Keratinocyte (primary cell): Measurements from ENCODE around the gene ENO1. TPM values are rescaled to one million over a fixed set of nuclear protein-coding genes. Genes with fewer than 3 reads are reported as not detected.

ENCODE experiments used
- DNase-seq: peaks from one replicate; pipeline ENCODE4 v3.0.0-alpha.2; 2011; ENCODE audit warnings: low read depth, missing footprints, low spot score
- FAIRE-seq: peaks from 2 replicates; lab custom pipeline; 2011; peaks lifted over from hg19 to GRCh38; lab: Jason Lieb, UNC
- H2AFZ ChIP-seq: 2 replicates; pipeline ENCODE4 v1.6.0; 2012; ENCODE audit warnings: low read length, control low read depth, inconsistent platforms; ENCODE audit not compliant: control insufficient read depth
- H3K27ac ChIP-seq: 2 replicates; pipeline ENCODE4 v1.5.1; 2011; ENCODE audit warnings: low read length; ENCODE audit not compliant: control insufficient read depth, insufficient read depth
- H3K27me3 ChIP-seq: 3 replicates; pipeline ENCODE4 v1.6.0; 2011; ENCODE audit warnings: low read length; ENCODE audit not compliant: control insufficient read depth, insufficient read depth; ENCODE audit errors: extremely low read depth
- H3K36me3 ChIP-seq, 2 experiments: 2 replicates in 1 of 2; 3 replicates in 1 of 2; pipeline ENCODE4 v1.5.1; 2011; ENCODE audit warnings: low read length in 2 of 2, mild to moderate bottlenecking in 1 of 2; ENCODE audit not compliant: control insufficient read depth in 2 of 2, insufficient read depth in 2 of 2; ENCODE audit errors: extremely low read depth in 1 of 2
- H3K4me1 ChIP-seq: 3 replicates; pipeline ENCODE4 v1.5.1; 2011; ENCODE audit warnings: low read length; ENCODE audit not compliant: control insufficient read depth, insufficient read depth; ENCODE audit errors: extremely low read depth
- H3K4me2 ChIP-seq: 3 replicates; pipeline ENCODE4 v1.6.0; 2011; ENCODE audit warnings: low read depth, low read length; ENCODE audit not compliant: control insufficient read depth, insufficient read depth; ENCODE audit errors: extremely low read depth
- H3K4me3 ChIP-seq, 3 experiments: fragments of 200-600 bp in 1 of 3; sonication (generic) in 1 of 3; 2 replicates in 2 of 3; 3 replicates in 1 of 3; pipeline ENCODE4 v1.5.1; 2011 to 2016; ENCODE audit warnings: low read length in 3 of 3, mild to moderate bottlenecking in 3 of 3, control low read depth in 2 of 3, inconsistent platforms in 1 of 3, low read depth in 1 of 3, mixed read lengths in 1 of 3, mixed run types in 1 of 3, moderate library complexity in 1 of 3; ENCODE audit not compliant: control insufficient read depth in 2 of 3, insufficient read depth in 2 of 3; ENCODE audit errors: extremely low read depth in 1 of 3
- H3K79me2 ChIP-seq: 2 replicates; pipeline ENCODE4 v1.6.0; 2012; ENCODE audit warnings: low read length; ENCODE audit not compliant: control insufficient read depth, insufficient read depth
- H3K9ac ChIP-seq: 3 replicates; pipeline ENCODE4 v1.6.0; 2011; ENCODE audit warnings: low read length; ENCODE audit not compliant: control insufficient read depth, insufficient read depth; ENCODE audit errors: extremely low read depth
- H3K9me1 ChIP-seq: 3 replicates; pipeline ENCODE4 v1.6.0; 2011; ENCODE audit warnings: low read length; ENCODE audit not compliant: control insufficient read depth, insufficient read depth; ENCODE audit errors: extremely low read depth
- H3K9me3 ChIP-seq: 2 replicates; pipeline ENCODE4 v1.5.1; 2012; ENCODE audit warnings: low read depth, low read length; ENCODE audit not compliant: control insufficient read depth
- H4K20me1 ChIP-seq: 3 replicates; pipeline ENCODE4 v1.6.0; 2011; ENCODE audit warnings: low read length; ENCODE audit not compliant: control insufficient read depth, insufficient read depth; ENCODE audit errors: extremely low read depth
- EZH2 ChIP-seq: IDR thresholded peaks from one replicate; pipeline ENCODE4 v1.6.1; 2012; ENCODE audit warnings: inconsistent platforms, mild to moderate bottlenecking, low read length, moderate library complexity
- dilution Hi-C: fragments of 300-500 bp; cut with MboI; formaldehyde crosslinking; loops from one replicate; pipeline ENCODE4 v1.7.0; 2020; ENCODE audit warnings: low sequenced_read_pairs; ENCODE audit not compliant: extremely low pct_ligation_motif_present
- polyA plus RNA-seq, 5 experiments: library from polyadenylated mRNA; depleted of rRNA in 3 of 5; stranded (reverse) in 3 of 5; stranded (forward) in 1 of 5; unstranded in 1 of 5; fragments of >200 nt; gene quantifications; 1 replicate in 1 of 5; 2 replicates in 3 of 5; 3 replicates in 1 of 5; pipeline versions ENCODE4 v1.2.1 to v1.2.3, GENCODE V29; 2011 to 2012; ENCODE audit warnings: missing spikeins in 2 of 5, low read depth in 1 of 5, low replicate concordance in 1 of 5
- TF ChIP-seq, protein P1 (sequence below), 3 experiments: IDR thresholded peaks in 1 of 3; conservative IDR thresholded peaks in 1 of 3; optimal IDR thresholded peaks in 1 of 3; 2 replicates in 2 of 3; 3 replicates in 1 of 3; pipeline versions ENCODE3 to v1.5.1; 2011; ENCODE audit warnings: low read length in 3 of 3, mild to moderate bottlenecking in 3 of 3, moderate library complexity in 2 of 3, control low read depth in 1 of 3, inconsistent platforms in 1 of 3; ENCODE audit not compliant: insufficient read depth in 2 of 3; ENCODE audit errors: extremely low read depth in 1 of 3

Gene ENO1
- polyA plus RNA-seq, 1 donor (not counting 4 experiments of a cell fraction or from before 2014, with no cell fraction given), result 1,908 TPM

DNA sequence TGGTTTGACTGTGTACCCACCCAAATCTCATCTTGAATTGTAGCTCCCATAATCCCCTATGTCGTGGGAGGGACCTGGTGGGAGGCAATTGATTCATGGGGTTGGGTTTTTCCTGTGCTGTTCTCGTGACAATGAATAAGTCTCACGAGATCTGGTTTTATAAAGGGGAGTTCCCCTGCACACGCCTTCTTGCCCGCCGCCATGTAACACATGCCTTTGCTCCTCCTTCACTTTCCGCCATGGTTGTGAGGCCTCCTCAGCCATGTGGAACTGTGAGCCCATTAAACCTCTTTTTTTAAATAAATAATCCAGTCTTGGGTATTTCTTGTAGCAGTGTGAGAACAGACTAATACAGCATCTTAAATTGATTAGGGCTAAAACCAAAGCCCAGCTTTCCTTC lies 38.5 kb downstream of the ENO1 start:
- no peaks in the 10 kb centered on the region for H3K4me1 ChIP-seq
- H3K36me3 ChIP-seq, result no peaks in the 10 kb centered on the region
- H3K27ac ChIP-seq, result no peak overlapping the region
- no peaks in the 10 kb centered on the region for H3K79me2 ChIP-seq
- no peaks in the 10 kb centered on the region for H3K9me1 ChIP-seq
- TF ChIP-seq, protein P1, sequence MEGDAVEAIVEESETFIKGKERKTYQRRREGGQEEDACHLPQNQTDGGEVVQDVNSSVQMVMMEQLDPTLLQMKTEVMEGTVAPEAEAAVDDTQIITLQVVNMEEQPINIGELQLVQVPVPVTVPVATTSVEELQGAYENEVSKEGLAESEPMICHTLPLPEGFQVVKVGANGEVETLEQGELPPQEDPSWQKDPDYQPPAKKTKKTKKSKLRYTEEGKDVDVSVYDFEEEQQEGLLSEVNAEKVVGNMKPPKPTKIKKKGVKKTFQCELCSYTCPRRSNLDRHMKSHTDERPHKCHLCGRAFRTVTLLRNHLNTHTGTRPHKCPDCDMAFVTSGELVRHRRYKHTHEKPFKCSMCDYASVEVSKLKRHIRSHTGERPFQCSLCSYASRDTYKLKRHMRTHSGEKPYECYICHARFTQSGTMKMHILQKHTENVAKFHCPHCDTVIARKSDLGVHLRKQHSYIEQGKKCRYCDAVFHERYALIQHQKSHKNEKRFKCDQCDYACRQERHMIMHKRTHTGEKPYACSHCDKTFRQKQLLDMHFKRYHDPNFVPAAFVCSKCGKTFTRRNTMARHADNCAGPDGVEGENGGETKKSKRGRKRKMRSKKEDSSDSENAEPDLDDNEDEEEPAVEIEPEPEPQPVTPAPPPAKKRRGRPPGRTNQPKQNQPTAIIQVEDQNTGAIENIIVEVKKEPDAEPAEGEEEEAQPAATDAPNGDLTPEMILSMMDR (optimal IDR thresholded peaks at IDR 0.05 in 1 of 3, IDR thresholded peaks at IDR 0.05 in 1 of 3, conservative IDR thresholded peaks at IDR 0.05 in 1 of 3; ENCODE audit: extremely low read depth in 1 of 3, insufficient read depth in 2 of 3, low read length in 3 of 3), result no peak
- TF ChIP-seq EZH2, result no peak
- H2AFZ ChIP-seq, result no peak overlapping the region
- H3K4me2 ChIP-seq, result no peak overlapping the region
- no peak for FAIRE-seq
- dilution Hi-C loops, result no loop called here
- peaks cover 7% of the 10 kb centered on the region for H3K27me3 ChIP-seq
- peaks cover 3% of the 10 kb centered on the region for H3K9me3 ChIP-seq
- no peak overlapping the region for H3K4me3 ChIP-seq
- H4K20me1 ChIP-seq, result no peaks in the 10 kb centered on the region
- no peak for DNase-seq
- H3K9ac ChIP-seq, result no peak overlapping the region

DNA sequence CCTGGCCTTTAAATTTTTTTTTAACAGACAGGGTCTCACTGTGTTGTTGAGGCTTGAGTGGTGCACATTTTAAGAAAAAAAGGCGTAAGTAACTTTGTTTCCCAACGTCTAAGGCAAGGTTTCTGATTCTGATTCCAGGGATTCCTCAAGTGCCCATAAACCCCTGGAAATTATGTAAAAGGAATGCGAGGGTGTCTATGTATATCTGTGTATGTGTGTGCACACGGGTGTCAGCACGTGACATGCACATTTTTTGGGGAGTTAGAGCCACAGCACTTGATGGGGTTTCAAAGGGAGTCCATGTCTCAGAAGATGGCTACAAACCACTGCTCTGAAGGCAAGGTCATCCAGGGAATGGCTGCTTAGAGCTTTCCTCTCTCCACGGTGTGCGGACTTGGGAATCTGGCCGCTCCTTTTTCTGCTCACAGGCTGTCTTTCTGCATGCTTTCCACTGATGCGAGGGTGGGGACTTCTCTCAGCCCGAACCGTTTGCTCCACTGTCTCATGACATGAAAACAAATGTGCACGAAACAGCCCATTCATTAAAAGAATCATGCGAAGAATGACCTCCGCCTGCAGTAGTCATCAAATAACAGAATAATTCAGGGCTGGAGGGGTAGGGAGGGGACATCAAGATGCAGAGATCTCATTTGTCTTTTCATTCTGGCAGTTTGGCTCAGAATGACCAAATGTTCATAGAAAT lies 42.4 kb downstream of the ENO1 start:
- no peak overlapping the region for H3K9ac ChIP-seq
- no peak for DNase-seq
- no peak overlapping the region for H2AFZ ChIP-seq

More for the DNA sequence above, 42.4 kb downstream of the ENO1 start:
- Histone ChIP-seq H3K4me2 (no peak overlapping the region), H3K79me2 (no peaks in the 10 kb centered on the region), H3K4me1 (no peaks in the 10 kb centered on the region), H3K9me1 (no peaks in the 10 kb centered on the region), H3K4me3 (no peak overlapping the region), H3K9me3 (no peaks in the 10 kb centered on the region), H3K36me3 (no peaks in the 10 kb centered on the region), H3K27me3 (peaks cover 3% of the 10 kb centered on the region), H3K27ac (no peak overlapping the region), H4K20me1 (no peaks in the 10 kb centered on the region)
- dilution Hi-C loops, result no loop called here
- no peak for FAIRE-seq
- TF ChIP-seq EZH2, result no peak
- TF ChIP-seq, protein P1 (optimal IDR thresholded peaks at IDR 0.05 in 1 of 3, IDR thresholded peaks at IDR 0.05 in 1 of 3, conservative IDR thresholded peaks at IDR 0.05 in 1 of 3; ENCODE audit: extremely low read depth in 1 of 3, insufficient read depth in 2 of 3, low read length in 3 of 3), result no peak
